Stimulated activated CD4-positive, alpha-beta T cell treated with anti-CD3 and anti-CD28 coated beads, Interleukin-4, amount 100 ng/mL, for 48 hours (primary cell): ENCODE measurements around the gene APOL3.
"Not testable (repeated sequence)": the region's sequence is repeated elsewhere in the genome, so short reads cannot be mapped to it uniquely, and the experiment has no call there.

Experiments used
- DNase-seq, 2 donors: peaks; one replicate each; pipeline ENCODE4 v3.0.0-alpha.2; 2020; ENCODE audit warnings: low read depth in 2 of 2

The APOL3 gene

DNA sequence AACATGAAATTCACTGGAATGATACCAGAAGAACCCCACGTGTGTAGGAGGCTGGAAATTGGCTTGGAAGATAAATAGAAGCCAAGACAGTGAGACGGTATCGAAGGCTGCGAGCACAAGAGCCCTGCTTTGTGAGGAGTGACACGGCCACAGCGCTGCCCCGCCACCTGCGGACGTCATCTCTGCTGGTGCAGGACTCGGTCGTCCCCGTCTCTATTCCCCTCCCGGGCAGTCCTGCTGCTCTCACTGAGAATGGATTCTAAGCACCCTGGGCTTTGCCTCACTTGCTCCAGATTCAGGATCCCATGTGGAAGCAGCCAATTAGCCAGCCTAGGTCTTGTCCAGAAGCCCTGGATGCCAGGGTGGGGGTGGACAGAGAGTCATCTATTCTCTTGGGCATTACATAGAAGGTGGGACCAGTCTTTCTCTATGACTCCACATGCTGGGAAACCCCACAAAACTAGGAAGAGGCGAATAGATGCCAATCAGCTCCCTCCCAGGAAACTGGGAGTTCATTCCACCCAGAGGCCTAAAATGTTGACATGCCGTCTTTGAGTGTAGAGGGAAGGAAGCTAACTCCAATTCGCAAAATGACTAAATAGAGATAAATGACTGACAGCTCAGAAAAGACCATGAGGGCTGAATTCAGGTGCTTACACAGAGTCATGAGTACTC, 25.1 kb downstream of the APOL3 start:
- DNase-seq = no peak

DNA sequence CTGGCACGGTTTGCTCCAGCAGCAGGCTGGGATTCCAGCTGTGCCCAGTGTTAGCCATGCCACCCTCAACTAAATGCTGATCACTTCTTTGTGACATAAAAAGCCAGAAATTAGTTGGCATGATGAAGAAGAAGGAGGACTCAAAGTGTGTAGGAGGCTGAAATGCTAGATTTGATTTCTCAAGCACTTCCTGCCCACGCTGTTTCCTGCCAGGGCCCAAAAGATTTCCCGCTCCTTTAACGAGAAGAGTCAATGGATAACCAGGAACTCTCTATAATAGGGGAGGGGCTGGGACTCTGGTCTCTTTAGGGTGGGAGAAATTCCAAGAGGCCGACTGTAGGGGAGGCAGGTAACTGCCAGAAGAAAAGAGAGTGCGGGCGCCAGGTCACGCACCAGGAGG, 26.4 kb downstream of the APOL3 start:
- no peak for DNase-seq

DNA sequence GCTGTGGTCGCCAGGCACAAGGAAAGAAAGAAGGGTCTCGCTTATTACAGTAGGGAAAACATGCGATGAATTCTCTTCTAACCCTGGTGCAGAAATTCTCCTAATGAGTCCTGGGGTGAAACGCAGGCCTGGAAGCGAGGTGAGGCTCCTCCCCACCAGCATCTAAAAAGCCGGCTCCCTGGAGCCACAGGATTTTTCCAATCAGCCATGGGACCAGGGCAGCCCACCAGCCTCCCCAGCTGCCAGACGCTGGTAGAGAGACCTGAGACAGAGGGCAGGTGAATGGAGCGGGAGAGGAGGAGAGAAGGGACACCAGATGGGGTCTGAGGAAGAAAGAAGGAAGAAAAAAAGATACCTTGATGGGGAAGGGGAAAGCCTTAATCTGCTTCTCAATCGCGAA, 28.6 kb downstream of the APOL3 start:
- DNase-seq = no peak

DNA sequence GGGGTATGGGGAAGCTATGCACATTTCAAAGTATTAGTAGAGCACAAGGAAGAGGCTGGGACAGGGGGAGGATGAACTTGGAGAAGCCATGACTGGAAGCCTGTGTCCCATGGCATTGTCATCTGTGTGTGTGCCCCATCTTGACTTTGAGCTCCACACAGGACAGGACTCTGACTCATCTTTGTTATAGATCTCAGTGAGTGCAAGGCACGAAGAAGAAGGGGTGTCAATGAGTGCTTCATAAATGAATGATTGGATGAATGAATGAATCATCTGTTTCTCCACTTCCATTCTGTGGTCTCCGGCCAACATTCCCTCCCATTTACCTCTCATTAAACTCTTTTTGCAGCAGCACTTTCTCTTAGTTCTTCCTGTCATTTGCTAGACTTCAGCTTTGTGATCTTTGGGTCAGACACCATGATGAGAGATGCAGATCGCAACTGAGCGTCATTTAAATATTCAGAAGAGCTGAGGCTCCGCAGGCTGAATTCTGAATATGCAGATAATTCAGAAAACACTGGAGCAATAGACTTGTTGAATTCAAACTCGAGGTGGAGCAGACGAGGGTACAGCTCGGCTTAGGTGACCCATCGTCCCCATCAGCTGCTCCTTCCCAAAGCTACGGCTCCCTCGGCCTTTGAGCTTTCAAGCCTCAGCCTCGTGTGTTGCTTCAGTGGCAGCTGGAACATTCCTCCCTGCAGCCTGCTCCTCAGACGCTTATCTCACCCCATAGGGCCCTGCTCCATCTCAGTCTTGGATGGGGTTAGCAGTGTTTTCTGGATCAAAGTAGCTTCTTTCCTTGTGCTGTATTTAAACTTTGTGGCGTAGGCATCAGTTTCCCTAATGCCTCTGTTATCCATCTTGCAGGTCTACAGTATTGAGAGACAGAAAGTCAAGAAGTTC, 30.8 kb downstream of the APOL3 start:
- no peak for DNase-seq

DNA sequence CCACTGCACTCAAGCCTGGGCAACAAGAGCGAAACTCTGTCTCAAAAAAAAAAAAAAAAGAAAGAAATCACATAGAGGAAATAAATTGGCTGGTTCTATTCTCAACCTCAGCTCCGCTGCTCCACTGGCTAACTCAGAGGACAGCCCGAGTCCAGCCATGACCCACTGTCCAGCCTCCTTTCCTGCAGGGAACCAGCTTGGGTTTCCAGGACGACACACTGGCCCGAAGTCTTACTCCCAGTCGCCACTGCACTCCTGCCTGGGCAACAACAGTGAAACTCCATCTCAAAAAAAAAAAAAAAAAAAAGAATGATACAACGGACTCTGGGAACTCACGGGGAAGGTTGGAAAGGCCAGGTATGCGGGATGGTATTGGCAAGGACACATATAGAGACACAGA, 31.5 kb downstream of the APOL3 start:
- DNase-seq = no peak

DNA sequence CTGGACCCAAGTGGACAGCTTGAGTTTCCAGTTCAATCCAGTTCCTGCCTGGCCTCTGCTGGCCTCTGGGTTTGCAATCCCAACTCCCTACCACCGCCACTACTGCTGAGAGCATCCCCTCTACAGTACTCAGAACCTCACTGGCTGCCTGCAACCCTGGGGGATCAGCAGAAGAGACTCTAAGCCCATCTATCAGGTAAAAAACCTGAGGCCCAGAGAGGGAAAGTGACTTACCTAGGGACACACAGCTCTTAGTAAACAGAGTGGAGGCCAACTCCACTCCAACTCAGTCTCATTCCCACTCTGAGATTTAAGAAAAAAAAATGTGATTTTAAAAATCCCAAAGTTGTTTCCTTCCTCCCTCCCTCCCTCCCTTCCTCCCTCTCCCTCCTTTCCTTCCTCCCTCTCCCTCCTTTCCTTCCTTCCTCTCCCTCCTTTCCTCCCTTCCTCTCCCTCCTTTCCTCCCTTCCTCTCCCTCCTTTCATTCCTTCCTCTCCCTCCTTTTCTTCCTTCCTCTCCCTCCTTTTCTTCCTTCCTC, 34.5 kb downstream of the APOL3 start:
- no peak for DNase-seq

DNA sequence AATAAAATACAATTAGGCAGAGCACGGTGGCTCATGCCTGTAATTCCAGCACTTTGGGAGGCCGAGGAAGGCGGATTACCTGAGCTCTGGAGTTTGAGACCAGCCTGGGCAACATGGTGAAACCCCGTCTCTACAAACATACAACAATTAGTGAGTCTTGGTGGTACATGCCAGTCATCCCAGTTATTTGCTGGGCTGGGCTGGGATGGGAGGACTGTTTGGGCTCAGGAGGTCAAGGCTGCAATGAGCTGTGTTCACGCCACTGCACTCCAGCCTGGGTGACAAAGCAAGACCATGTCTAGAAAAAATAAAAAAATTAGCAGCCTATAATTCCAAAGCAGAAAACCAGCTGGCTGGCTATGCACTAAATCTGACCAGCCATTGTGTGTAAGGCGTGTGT, 35.1 kb downstream of the APOL3 start:
- no peak for DNase-seq

DNA sequence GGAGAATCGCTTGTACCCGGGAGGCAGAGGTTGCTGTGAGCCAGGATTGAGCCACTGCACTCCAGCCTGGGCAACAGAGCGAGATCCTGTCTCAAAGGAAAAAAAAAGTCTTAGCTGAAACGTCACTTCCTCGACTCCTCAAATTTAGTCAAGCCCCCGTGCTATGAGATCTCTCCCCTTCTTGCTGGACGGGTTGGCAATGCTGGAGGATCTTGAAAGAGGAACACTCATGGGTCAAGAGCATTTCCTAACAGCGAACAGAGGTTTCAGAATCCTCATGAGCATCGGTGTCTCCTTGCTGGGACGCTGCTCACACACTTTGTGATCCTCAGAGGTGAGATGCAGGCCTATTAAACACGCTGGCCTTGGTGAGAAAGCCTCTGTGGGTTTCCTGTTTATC, 35.9 kb downstream of the APOL3 start:
- DNase-seq = no peak

DNA sequence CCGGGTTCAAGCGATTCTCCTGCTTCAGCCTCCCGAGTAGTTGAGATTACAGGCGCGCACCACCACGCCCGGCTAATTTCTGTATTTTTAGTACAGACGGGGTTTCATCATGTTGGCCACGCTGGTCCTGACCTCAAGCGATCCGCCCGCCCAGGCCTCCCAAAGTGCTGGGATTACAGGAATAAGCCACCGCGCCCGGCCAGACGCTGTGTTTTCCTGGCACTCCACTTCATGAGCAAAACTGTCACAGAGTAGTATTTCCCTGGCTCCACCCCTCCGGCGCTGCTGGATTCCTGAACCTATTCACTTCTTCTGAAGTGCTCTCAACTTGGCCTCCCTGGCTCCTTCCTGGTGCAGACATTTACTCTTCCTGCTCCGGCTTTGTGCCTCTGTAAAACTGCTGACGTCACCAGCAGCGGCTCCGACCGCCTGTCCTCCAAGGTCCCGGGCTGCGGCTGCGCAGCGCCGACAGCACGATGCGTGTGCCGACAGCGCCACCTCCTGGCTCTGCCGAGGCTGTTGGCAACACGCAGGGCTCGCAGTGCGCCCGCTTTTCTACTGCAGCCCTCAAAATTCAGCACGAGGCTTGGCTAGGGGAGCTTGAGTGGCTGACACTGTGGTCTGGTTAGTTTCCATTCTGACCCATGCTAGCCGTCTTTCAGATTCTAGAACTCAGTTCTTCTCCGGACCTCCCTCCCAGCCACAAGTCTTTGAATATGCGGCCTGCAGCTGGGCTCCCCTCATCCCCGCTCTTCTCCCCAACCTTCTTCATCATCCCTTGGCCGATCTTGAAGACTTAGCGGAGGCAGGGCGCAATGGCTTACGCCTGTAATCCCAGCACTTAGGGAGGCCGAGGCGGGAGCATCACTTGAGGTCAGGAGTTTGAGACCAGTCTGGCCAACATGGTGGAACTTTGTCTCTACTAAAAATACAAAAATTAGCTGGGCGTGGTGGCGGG, 36.6 kb downstream of the APOL3 start:
- DNase-seq = peak; percentile 89 to 90

DNA sequence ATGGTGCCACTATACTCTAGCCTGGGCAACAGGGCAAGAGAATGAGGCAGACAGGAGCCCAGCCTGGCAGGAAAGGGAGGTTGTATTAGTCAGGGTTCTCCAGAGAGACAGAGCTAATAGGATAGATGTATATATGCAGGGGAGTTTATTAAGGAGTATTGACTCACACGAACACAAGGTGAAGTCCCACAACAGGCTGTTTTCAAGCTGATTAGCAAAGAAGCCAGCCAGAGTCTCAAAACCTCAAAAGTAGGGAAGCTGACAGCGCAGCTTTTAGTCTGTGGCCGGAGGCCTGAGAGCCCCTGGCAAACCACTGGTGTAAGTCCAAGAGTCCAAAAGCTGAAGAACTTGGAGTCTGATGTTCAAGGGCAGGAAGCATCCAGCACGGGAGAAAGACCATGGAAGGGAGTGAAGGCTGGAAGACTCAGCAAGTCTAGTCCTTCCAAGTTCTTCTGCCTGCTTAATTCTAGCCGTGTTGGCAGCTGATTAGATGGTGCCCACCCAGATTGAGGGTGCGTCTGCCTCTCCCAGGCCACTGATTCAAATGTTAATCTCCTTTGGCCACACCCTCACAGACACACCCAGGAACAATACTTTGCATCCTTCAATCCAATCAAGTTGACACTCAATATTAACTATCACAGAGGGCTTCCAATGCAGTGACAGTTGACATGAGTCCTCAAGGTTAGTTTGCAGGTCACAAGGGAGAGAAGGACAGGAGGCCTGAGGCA, 39.8 kb downstream of the APOL3 start:
- not testable (repeated sequence) for DNase-seq

DNA sequence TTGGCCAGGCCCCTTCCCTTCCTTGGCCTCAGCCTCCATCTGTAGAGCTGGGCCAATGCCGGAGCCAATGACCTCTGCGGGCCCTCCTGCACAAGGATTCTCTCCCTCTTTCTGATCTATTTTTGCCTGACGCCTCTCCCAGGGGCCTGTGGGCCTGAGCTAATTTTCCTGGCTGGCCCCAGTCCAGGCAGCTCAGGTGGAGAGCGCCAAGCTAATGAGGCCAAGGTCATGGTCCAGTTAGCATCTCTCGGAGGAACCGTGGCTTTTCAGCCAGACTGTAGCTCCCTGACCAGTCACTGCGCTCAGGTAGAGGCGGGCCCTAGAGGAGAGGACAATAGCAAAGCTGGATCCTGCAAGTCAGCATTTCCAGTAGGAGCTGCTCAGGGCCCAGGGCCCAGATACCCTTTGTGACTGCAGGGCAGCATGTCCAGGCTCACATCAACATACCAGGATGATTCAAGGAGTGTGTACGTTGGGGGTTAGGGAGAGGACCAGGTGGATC, 43.5 kb downstream of the APOL3 start:
- DNase-seq = no peak

DNA sequence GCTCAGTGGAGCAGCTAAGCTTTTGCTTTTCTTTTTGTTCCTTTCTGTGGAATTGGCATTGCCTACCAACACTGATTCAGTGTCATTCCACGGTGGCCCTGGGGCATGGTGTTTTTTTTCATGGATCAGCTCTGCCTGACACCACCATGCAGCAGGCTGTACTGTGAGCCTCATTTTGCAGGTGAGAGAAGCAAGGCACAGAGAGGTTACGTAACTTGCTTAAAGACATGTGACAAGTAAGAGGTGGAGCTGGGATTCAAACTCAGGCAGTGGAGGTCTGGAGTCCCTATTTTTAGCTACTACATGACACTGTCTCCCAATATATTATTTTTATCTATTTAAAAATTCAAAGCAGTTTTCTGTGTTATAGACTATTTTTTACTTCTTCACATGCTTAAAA, 44.4 kb downstream of the APOL3 start:
- no peak for DNase-seq

DNA sequence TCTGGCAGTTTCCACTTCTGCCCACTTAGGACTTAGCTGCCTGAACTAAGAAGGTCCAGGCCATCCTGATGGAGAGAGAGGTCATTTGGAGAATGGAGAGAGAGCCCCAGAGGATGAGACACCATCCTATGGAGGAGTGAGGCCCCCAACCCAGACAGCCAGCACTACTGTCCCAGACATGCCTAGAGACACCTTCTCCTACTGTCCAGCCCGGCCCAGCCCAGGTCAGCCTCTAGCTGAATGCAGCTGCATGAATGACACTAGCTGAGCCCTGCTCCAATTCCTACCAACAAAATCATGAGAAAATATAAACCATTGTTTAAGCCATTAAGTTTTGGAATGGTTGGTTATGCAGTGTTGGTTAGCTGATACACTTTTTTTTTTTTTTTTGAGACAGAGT, 47.4 kb downstream of the APOL3 start:
- no peak for DNase-seq

DNA sequence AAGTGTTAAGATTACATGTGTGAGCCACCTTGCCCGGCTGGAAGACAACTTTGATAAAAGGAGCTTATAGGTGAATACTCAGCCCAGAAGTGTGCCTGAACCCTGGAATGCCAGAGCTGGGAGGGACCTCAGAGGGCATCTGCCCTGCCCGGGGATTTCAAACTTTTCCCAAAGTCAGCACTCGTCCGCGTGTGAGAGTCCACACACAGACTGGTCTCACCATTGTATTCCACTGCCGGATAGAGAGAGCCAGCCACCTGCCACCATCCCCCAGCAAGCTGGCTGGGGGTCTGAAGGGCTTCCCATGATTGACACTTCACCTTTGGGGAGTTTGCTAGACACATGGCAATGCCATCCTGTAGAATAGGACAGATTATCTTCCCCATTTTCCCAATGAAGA, 49.2 kb downstream of the APOL3 start:
- no peak for DNase-seq

DNA sequence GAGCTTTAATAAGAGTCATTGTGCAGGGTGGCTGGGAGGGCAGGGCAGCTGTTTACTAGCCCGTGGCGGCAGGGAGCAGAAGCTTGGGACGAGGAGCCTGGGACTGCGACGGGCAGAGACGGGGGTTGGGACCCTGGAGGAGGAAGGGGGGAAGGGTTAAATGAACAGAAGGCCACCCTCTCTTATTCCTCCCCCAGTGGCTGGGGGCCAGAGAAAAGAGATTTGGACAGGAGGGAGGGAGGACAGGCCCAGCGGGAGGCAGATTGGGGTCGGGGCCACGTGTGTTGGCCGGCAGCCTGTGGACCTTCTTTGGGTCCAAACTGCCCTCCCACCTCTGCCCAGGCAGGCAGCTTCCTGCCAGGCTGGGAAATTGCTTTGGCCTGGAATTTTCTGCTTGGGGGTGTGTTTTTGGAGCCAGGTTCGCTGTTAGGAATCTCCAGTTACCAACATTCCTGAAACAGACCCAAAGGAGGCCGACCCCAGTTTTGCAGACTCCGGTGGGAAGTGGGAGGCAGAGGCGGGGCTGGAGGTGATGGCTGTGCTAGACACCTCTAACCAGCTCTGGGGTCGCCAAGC, 50.2 kb downstream of the APOL3 start:
- no peak for DNase-seq

DNA sequence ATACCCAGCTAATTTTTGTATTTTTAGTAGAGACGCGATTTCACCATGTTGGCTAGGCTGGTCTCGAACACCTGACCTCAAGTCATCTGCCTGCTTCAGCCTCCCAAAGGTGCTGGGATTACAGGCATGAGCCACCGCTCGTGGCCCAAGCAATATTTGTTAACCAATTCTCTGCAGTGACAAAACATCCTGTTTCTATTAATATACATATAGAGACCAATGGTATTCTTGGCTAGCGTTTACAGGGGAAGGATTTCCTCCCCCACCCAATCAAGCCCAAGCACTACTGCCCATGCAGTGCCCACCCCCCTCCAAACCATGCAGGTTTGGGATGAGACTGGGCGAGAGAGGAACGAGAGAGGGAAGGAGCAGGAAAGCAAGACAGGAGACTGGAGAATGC, 53.1 kb downstream of the APOL3 start:
- no peak for DNase-seq

DNA sequence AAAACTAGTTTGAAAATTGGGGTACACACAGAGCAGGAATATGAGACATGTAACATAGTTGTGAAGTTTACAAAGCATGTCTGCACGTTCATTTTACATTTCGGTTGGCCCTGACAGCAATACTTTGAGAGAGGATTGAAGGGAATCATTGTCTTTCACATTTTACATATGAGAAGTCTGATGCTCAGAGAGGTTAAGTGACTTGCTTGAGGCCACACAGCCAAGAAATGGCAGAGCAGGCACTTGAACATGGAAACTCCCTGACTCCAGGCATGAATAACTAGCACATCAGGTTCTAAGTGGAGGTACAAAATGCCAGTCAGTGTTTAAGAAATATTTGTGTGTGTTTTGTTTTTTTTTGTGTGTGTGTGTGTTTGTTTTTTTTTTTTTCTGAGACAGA, 53.6 kb downstream of the APOL3 start:
- DNase-seq = no peak

DNA sequence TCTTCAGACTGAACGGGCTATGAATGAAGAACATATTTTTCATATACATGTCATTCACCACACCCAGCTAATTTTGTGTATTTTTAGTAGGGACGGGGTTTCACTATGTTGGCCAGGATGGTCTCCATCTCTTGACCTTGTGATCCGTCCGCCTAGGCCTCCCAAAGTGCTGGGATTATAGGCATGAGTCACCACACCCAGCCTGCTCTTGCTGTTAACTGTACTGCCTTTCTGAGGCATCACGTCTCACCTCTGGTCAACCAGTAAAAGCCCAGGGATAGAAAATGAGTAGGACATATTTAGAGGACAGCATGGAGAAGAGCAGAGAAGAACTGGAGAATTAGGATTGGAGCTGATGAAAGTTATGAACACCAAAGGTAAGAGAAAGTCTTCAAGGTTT, 55.6 kb downstream of the APOL3 start:
- DNase-seq = no peak

DNA sequence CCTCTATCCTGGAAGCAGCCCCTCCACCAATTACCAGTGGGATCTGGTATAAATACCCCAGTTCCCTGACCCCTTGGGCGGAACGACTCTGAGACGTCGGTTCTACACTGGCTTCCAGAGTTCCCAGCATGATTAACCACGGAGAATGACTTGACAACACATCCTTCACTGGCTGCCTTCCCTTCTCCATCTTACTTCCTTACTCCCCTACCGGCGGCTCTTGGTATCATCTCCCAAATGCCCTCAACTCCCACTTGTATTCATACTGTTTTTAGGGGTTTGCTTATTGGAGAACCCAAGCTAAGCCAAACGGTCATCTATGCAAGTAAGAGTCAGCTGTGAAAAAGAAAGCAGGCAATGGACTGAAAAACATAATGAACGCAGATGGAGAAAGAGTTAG, 56.1 kb downstream of the APOL3 start:
- no peak for DNase-seq

DNA sequence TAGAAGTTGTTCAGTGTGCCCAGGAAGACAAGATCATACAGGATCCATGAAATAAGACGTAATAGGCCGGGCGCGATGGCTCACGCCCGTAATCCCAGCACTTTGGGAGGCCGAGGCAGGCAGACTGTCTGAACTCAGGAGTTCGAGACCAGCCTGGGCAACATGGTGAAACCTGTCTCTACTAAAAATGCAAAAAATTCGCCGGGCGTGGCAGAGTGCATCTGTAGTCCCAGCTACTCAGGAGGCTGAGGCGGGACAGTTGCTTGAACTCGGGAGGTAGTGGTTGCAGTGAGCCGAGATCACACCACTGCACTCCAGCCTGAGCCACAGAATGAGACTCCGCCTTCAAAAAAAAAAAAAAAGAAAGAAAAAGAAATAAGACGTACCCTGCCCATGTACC, 56.7 kb downstream of the APOL3 start:
- no peak for DNase-seq

DNA sequence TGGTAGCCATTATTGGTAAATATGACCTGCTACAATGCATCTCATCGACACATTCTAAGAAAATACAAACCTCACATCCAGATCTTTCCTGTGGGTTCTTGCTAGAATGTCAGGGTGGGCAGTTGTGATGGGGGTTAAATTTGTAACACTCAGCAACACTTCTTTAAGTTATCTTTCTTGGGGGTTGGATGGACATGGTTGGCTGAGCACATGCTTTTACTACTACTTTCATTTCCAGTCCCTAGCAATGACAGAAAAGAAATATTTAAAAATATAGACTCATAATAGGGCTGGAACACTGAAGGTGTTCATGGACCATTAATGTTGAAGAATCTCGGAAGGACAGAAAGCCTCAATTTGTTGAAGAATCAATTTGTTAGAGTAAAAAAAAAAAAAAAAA, 57.6 kb downstream of the APOL3 start:
- DNase-seq = no peak
